Bronchial epithelial cell (primary cell): Measurements from ENCODE around the gene TOMM22. TPM values are rescaled to one million over a fixed set of nuclear protein-coding genes. Genes with fewer than 3 reads are reported as not detected.

ENCODE experiments used
- DNase-seq: peaks from one replicate; pipeline ENCODE4 v3.0.0-alpha.2; 2010; ENCODE audit warnings: low read depth
- FAIRE-seq: peaks from 2 replicates; lab custom pipeline; 2011; peaks lifted over from hg19 to GRCh38; lab: Jason Lieb, UNC
- H3K27me3 ChIP-seq: 2 replicates; pipeline ENCODE4 v1.5.1; 2011; ENCODE audit warnings: low read length; ENCODE audit not compliant: control insufficient read depth, insufficient read depth
- H3K36me3 ChIP-seq: 2 replicates; pipeline ENCODE4 v1.5.1; 2011; ENCODE audit warnings: low read length; ENCODE audit not compliant: control insufficient read depth, insufficient read depth
- H3K4me3 ChIP-seq: 2 replicates; pipeline ENCODE4 v1.5.1; 2011; ENCODE audit warnings: mild to moderate bottlenecking, low read depth, low read length, control low read depth
- total RNA-seq: library from RNA; depleted of rRNA; stranded (reverse); fragments of >200 nt; gene quantifications from 2 replicates; pipeline ENCODE4 v1.2.1, GENCODE V29; 2014
- TF ChIP-seq, protein P1 (sequence below): IDR thresholded peaks from 2 replicates; pipeline ENCODE4 v1.5.1; 2011; ENCODE audit warnings: mild to moderate bottlenecking, moderate library complexity, low read length, control low read depth, inconsistent platforms; ENCODE audit not compliant: insufficient read depth, severe bottlenecking

Gene TOMM22
- total RNA-seq, 1 donor from 2014 or later, result 70.0 TPM

DNA sequence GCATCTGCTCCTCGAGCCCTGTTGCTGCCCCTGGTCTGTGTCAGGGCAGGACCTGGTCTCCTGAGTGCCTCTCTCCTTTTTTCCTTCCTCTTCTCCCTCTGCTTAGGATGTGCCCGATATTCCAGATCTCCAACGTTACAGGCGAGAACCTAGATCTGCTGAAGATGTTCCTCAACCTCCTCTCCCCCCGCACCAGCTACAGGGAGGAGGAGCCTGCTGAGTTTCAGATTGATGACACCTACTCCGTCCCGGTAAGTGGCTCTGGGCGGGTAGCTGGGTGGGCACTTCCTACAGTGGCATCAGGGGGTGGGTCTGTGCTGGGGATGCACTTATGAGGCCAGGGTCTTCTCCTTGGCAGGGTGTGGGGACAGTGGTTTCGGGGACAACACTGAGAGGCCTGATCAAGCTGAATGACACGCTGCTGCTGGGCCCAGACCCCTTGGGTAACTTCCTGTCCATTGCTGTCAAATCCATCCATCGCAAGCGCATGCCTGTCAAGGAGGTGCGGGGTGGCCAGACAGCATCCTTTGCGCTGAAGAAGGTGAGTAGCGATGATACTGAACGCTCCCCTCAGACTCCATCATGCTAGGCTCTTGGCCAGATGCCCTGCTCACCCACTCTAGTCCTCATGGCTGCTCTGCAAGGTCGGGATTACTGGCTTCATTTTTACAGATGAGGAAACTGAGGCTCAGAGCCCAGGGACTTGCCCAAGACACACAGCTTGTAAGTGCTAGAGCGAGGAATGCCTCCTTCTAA, 44.3 kb downstream of the TOMM22 start:
- FAIRE-seq (no peak), DNase-seq (no peak)
- H3K36me3 ChIP-seq, result peaks cover 63% of the 10 kb centered on the region
- TF ChIP-seq, protein P1, sequence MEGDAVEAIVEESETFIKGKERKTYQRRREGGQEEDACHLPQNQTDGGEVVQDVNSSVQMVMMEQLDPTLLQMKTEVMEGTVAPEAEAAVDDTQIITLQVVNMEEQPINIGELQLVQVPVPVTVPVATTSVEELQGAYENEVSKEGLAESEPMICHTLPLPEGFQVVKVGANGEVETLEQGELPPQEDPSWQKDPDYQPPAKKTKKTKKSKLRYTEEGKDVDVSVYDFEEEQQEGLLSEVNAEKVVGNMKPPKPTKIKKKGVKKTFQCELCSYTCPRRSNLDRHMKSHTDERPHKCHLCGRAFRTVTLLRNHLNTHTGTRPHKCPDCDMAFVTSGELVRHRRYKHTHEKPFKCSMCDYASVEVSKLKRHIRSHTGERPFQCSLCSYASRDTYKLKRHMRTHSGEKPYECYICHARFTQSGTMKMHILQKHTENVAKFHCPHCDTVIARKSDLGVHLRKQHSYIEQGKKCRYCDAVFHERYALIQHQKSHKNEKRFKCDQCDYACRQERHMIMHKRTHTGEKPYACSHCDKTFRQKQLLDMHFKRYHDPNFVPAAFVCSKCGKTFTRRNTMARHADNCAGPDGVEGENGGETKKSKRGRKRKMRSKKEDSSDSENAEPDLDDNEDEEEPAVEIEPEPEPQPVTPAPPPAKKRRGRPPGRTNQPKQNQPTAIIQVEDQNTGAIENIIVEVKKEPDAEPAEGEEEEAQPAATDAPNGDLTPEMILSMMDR, result no peak
- H3K27me3 ChIP-seq, result no peaks in the 10 kb centered on the region
- H3K4me3 ChIP-seq, result no peak overlapping the region

DNA sequence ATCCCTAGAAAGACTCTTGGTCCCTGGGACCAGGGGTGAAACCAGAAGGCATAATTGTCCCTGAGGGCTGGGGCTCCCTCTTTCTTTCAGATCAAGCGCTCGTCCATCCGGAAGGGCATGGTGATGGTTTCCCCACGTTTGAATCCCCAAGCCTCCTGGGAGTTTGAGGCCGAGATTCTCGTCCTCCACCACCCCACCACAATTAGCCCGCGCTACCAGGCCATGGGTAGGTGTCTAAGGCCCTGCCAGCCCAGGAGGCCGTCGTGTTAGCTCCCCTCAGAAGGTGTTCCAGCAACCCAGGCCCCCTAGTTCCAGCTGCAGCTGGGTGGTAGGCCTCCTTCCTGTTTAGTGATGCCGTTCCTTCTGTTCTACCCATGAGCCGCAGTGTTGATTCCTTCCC, 45.4 kb downstream of the TOMM22 start:
- no peak for FAIRE-seq

DNA sequence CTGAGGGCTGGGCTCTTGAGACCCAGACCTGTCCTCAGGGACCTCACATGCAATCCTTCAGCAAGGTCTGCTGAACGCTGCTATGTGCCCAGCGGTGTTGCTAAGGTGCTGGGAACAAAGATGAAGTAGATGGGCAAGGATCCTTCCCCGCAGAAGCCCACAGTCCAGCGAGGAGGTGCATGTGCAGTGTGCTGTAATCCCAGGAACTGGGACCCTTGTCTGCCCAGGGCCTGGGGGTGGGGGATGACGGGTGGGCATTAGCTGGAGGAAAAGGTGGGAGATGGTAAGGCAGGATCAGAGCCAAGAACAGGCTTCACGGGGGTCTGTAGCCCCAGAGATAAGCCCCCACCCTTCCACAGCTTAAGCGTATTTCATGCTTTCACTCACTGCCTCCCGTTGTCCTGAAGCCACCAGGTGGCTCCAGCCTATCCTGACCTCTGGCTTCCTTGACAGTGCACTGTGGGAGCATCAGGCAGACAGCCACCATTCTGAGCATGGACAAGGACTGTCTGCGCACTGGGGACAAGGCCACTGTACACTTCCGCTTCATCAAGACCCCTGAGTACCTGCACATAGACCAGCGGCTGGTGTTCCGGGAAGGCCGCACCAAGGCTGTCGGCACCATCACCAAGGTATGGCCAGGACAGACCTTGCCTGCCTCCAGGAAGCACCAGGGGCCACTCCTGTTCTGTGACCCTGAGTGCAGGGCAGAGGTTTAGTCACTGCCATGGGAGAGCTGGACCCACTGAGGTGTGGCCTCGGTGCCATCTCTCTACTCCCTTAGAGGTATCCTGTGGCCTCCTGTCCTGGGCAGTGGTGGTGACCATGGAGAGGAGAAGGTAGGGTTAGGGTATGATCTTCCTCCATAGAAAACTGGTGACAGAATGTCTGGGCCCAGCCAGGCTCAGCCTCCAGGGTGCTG, 46.0 kb downstream of the TOMM22 start:
- H3K4me3 ChIP-seq, result no peak overlapping the region
- H3K36me3 ChIP-seq, result peaks cover 56% of the 10 kb centered on the region
- no peaks in the 10 kb centered on the region for H3K27me3 ChIP-seq
- TF ChIP-seq, protein P1, result no peak
- FAIRE-seq, result no peak
- no peak for DNase-seq

More for the DNA sequence above, 45.4 kb downstream of the TOMM22 start:
- peaks cover 59% of the 10 kb centered on the region for H3K36me3 ChIP-seq
- H3K27me3 ChIP-seq, result no peaks in the 10 kb centered on the region
- TF ChIP-seq, protein P1, result no peak
- no peak overlapping the region for H3K4me3 ChIP-seq
- no peak for DNase-seq

DNA sequence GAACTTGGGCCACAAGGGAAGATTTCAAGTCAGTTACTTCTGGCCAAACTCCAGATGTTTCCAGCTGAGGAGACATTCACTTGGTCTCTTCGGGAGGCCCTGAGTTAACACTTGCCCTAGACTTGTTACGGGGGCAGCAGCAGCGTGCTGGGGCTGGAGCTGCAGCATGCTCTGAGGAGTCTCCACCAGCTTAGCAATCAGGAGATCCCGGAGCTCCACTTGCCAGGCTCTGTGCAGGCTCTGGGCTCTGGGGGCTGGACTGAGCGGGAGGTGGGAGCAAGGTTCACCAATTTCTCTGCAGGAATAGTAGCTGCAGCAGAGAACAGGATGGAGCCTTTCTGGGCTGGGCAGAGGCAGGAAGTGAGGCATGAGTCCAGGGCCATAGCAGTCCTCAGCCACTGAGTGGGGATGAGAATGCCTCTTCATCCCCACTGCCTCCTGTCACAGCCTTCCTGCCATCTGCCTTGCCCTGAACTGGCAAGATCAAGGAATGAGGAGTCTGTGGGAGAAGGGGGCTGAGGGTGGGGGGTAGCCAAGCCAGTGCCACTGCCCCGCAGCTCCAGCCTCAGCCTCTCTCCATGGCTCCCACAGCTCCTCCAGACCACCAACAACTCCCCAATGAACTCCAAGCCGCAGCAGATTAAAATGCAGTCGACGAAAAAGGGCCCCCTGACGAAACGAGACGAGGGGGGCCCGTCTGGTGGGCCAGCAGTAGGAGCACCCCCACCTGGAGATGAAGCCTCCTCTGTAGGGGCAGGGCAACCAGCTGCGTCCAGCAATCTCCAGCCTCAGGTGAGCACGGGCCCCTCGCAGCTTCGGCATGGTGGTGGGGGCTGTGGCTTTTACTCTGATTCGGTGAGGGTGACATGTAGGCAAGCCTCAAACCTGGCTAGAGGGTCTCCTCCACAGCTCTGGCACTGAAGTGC, 47.4 kb downstream of the TOMM22 start:
- Histone ChIP-seq H3K4me3 (no peak overlapping the region), H3K36me3 (peaks cover 51% of the 10 kb centered on the region), H3K27me3 (no peaks in the 10 kb centered on the region)
- DNase-seq (no peak), FAIRE-seq (peak; percentile 36)
- TF ChIP-seq, protein P1, result no peak

DNA sequence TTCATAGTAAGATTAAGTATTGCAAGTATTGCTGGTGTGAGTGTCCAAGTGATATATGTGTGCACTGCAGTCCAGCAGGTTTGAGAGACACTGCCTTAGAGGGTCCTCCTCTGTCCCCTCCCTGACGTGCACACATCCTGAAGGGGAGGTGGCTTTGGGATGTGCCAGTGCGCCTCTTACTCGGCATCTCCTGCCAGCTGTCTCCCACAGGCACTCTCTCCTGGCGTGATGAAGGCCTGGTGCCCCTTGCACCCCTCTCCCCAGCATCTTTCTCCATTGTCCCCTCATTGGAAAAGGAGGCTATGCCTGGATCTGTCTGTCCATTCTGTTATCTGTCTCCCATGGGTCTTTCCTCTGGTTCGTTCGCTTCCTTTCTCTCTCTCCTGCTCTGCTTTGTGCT, 48.2 kb downstream of the TOMM22 start:
- H3K36me3 ChIP-seq, result peaks cover 47% of the 10 kb centered on the region
- no peak for DNase-seq
- TF ChIP-seq, protein P1, result no peak
- no peak overlapping the region for H3K4me3 ChIP-seq
- no peaks in the 10 kb centered on the region for H3K27me3 ChIP-seq
- FAIRE-seq, result no peak
